HG03135 (cell line): ENCODE measurements around the gene HSD17B12.
"Not testable (repeated sequence)": the region's sequence is repeated elsewhere in the genome, so short reads cannot be mapped to it uniquely, and the experiment has no call there.

Experiments used
- ATAC-seq: cut with Tn5 transposase; IDR thresholded peaks from one replicate; pipeline ENCODE4 v1.9.1; 2021; ENCODE audit warnings: mild to moderate bottlenecking, moderate library complexity; ENCODE audit not compliant: unreplicated experiment

The HSD17B12 gene

GRCh38 chr11:43680521-43681400, at the start of gene HSD17B12:
Gene HSD17B12, plus strand, starts transcription at chr11:43680738. Its CDS starts 90 bp downstream, at chr11:43680828.
- peak; percentile 99 for ATAC-seq

GRCh38 chr11:43631732-43632131, 48.8 kb upstream of the HSD17B12 start:
- no peak for ATAC-seq

- no peak for ATAC-seq
These were observed 48.4 kb upstream of the HSD17B12 start for GRCh38 chr11:43632181-43632580.

GRCh38 chr11:43638717-43639116, 41.8 kb upstream of the HSD17B12 start:
- ATAC-seq: no peak

- no peak for ATAC-seq
These were observed 41.3 kb upstream of the HSD17B12 start for GRCh38 chr11:43639224-43639623.

GRCh38 chr11:43639920-43640319, 40.6 kb upstream of the HSD17B12 start:
- ATAC-seq: no peak

GRCh38 chr11:43643898-43644620, 36.5 kb upstream of the HSD17B12 start:
- peak; percentile 98 for ATAC-seq

GRCh38 chr11:43644621-43645299, 35.8 kb upstream of the HSD17B12 start:
- ATAC-seq: no peak

- ATAC-seq: no peak
These were observed 33.8 kb upstream of the HSD17B12 start for GRCh38 chr11:43646767-43647166.

GRCh38 chr11:43648888-43649287, 31.6 kb upstream of the HSD17B12 start:
- ATAC-seq: no peak

- ATAC-seq: no peak
These were observed 31.0 kb upstream of the HSD17B12 start for GRCh38 chr11:43649501-43649900.

GRCh38 chr11:43649921-43650320, 30.6 kb upstream of the HSD17B12 start:
- ATAC-seq: no peak

GRCh38 chr11:43663018-43663417, 17.5 kb upstream of the HSD17B12 start:
- not testable (repeated sequence) for ATAC-seq

GRCh38 chr11:43664295-43664694, 16.2 kb upstream of the HSD17B12 start:
- no peak for ATAC-seq

GRCh38 chr11:43671284-43671683, 9.3 kb upstream of the HSD17B12 start:
- ATAC-seq: not testable (repeated sequence)

- no peak for ATAC-seq
These were observed 6.0 kb upstream of the HSD17B12 start for GRCh38 chr11:43674560-43674959.

- ATAC-seq: no peak
These were observed 3.6 kb upstream of the HSD17B12 start for GRCh38 chr11:43676933-43677332.

- ATAC-seq: no peak
These were observed 934 bp downstream of the HSD17B12 start for GRCh38 chr11:43681401-43681942.

- not testable (repeated sequence) for ATAC-seq
These were observed 1.5 kb downstream of the HSD17B12 start for GRCh38 chr11:43682081-43682480.

- no peak for ATAC-seq
These were observed 4.9 kb downstream of the HSD17B12 start for GRCh38 chr11:43685440-43685839.

GRCh38 chr11:43686207-43686606, 5.7 kb downstream of the HSD17B12 start:
- no peak for ATAC-seq
